ENCODE measurements around the gene ANKRD24. TPM values are rescaled to one million over a fixed set of nuclear protein-coding genes. Genes with fewer than 3 reads are reported as not detected.
A peak's percentile ranks its signal among the peaks of the same experiment; 100 is the strongest.

ANKRD24 gene
- polyA plus RNA-seq, 1 of the 3 experiments (the other 2 are of a cell fraction), result 0.87 TPM

GRCh38 chr19:4144666-4145249 is 37.7 kb upstream of the ANKRD24 start:
- Histone ChIP-seq H3K4me2 (no peak overlapping the region), H3F3A (replicated peaks; ENCODE audit: insufficient read depth) (no peaks in the 10 kb centered on the region), H3K27me3 (ENCODE audit: insufficient read depth) (no peaks in the 10 kb centered on the region), H3K9me3 (no peaks in the 10 kb centered on the region), H3K9ac (no peak overlapping the region), H3K4me1 (ENCODE audit: control insufficient read depth in 1 of 2, insufficient read depth in 2 of 2, low read depth in 1 of 2, low read length in 1 of 2) (no peaks in the 10 kb centered on the region), H4K20me1 (ENCODE audit: insufficient read depth) (no peaks in the 10 kb centered on the region), H3K27ac (ENCODE audit: low read depth in 2 of 2, low read length in 1 of 2) (no peak overlapping the region), H3K4me3 (ENCODE audit: low read depth in 2 of 2, low read length in 1 of 2) (no peak overlapping the region), H3K36me3 (replicated peaks in 1 of 2; ENCODE audit: control insufficient read depth in 1 of 2, insufficient read depth in 2 of 2, low read length in 1 of 2) (no peaks in the 10 kb centered on the region), H3K9me2 (no peaks in the 10 kb centered on the region), H2AFZ (ENCODE audit: low read depth) (no peak overlapping the region), H3K79me2 (ENCODE audit: insufficient read depth) (no peaks in the 10 kb centered on the region)
- POLR2A ChIA-PET, result no interaction called here
- CTCF ChIA-PET, result no interaction called here
- TF ChIP-seq, protein P1, sequence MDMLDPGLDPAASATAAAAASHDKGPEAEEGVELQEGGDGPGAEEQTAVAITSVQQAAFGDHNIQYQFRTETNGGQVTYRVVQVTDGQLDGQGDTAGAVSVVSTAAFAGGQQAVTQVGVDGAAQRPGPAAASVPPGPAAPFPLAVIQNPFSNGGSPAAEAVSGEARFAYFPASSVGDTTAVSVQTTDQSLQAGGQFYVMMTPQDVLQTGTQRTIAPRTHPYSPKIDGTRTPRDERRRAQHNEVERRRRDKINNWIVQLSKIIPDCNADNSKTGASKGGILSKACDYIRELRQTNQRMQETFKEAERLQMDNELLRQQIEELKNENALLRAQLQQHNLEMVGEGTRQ (IDR thresholded peaks at IDR 0.05; ENCODE audit: borderline replicate concordance, low read depth, low read length), result no peak
- TF ChIP-seq USF1 (IDR thresholded peaks at IDR 0.05; ENCODE audit: borderline replicate concordance, low read depth), result no peak
- WGBS (ENCODE audit: low lambda C conversion rate), result 32% methylated on average over 7 of the region's 7 CpGs
- DNase-seq, result peak; percentile 12

- Histone ChIP-seq H3K36me3 (replicated peaks in 1 of 2; ENCODE audit: control insufficient read depth in 1 of 2, insufficient read depth in 2 of 2, low read length in 1 of 2) (no peaks in the 10 kb centered on the region), H3K4me3 (ENCODE audit: low read depth in 2 of 2, low read length in 1 of 2) (no peak overlapping the region), H3K9me2 (no peaks in the 10 kb centered on the region), H4K20me1 (ENCODE audit: insufficient read depth) (no peaks in the 10 kb centered on the region), H3K9me3 (no peaks in the 10 kb centered on the region), H3K27me3 (ENCODE audit: insufficient read depth) (peaks cover 4% of the 10 kb centered on the region; the same call in 1 of the 2 replicates), H3K4me1 (ENCODE audit: control insufficient read depth in 1 of 2, insufficient read depth in 2 of 2, low read depth in 1 of 2, low read length in 1 of 2) (no peaks in the 10 kb centered on the region), H3K4me2 (no peak overlapping the region), H3K9ac (no peak overlapping the region), H3K79me2 (ENCODE audit: insufficient read depth) (no peaks in the 10 kb centered on the region), H3K27ac (ENCODE audit: low read depth in 2 of 2, low read length in 1 of 2) (no peak overlapping the region), H3F3A (replicated peaks; ENCODE audit: insufficient read depth) (no peaks in the 10 kb centered on the region), H2AFZ (ENCODE audit: low read depth) (no peak overlapping the region)
- no peak for TF ChIP-seq YY1 (IDR thresholded peaks at IDR 0.05; ENCODE audit: low read depth)
- TF ChIP-seq, protein P2, sequence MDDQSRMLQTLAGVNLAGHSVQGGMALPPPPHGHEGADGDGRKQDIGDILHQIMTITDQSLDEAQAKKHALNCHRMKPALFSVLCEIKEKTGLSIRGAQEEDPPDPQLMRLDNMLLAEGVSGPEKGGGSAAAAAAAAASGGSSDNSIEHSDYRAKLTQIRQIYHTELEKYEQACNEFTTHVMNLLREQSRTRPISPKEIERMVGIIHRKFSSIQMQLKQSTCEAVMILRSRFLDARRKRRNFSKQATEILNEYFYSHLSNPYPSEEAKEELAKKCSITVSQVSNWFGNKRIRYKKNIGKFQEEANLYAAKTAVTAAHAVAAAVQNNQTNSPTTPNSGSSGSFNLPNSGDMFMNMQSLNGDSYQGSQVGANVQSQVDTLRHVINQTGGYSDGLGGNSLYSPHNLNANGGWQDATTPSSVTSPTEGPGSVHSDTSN (IDR thresholded peaks at IDR 0.05), result no peak
- TF ChIP-seq MAX (IDR thresholded peaks at IDR 0.05; ENCODE audit: low read depth), result no peak
- no peak for TF ChIP-seq EZH2phosphoT487 (IDR thresholded peaks at IDR 0.05; ENCODE audit: borderline replicate concordance, low read depth)
- no peak for TF ChIP-seq ELF1 (IDR thresholded peaks at IDR 0.05)
- no peak for TF ChIP-seq GATA2 (CRISPR knock-in tag; IDR thresholded peaks at IDR 0.05)
- TF ChIP-seq JUND (IDR thresholded peaks at IDR 0.05), result no peak
- TF ChIP-seq TAF1 (IDR thresholded peaks at IDR 0.05; ENCODE audit: borderline replicate concordance, low read depth, low read length), result no peak
- WGBS (ENCODE audit: low lambda C conversion rate), result 17% methylated on average over 14 of the region's 17 CpGs
- ChIA-PET POLR2A (no interaction called here), CTCF (interaction anchor here (1.0 to 2.2 kb wide), 2 partner anchors 9 to 10 kb away, joined by 4 to 13 read pairs; no protein-coding TSS in a partner anchor)
- peak; percentile 4 for DNase-seq
These were observed 32.8 kb upstream of the ANKRD24 start for GRCh38 chr19:4149518-4150288.

All from SK-N-SH (cell line).